Kidney epithelial cell (primary cell): Measurements from ENCODE around the gene EFNA1. TPM values are rescaled to one million over a fixed set of nuclear protein-coding genes. Genes with fewer than 3 reads are reported as not detected.

Experiments used
- DNase-seq: peaks from one replicate; pipeline ENCODE4 v3.0.0-alpha.2; 2010; ENCODE audit warnings: low read depth
- H3K27me3 ChIP-seq: 2 replicates; pipeline ENCODE4 v1.6.0; 2011; ENCODE audit warnings: low read length; ENCODE audit not compliant: control insufficient read depth, insufficient read depth
- H3K36me3 ChIP-seq: 2 replicates; pipeline ENCODE4 v1.5.1; 2011; ENCODE audit warnings: low read length; ENCODE audit not compliant: control insufficient read depth, insufficient read depth
- H3K4me3 ChIP-seq: 2 replicates; pipeline ENCODE4 v1.5.1; 2011; ENCODE audit warnings: low read depth, mild to moderate bottlenecking, control low read depth, low read length
- CTCF ChIP-seq: IDR thresholded peaks from 2 replicates; pipeline ENCODE4 v1.5.1; 2011; ENCODE audit warnings: mild to moderate bottlenecking, moderate library complexity, low read length, control low read depth, inconsistent platforms; ENCODE audit not compliant: insufficient read depth, poor library complexity, severe bottlenecking
- total RNA-seq: library from RNA; depleted of rRNA; stranded (reverse); fragments of >200 nt; gene quantifications from 2 replicates; pipeline ENCODE4 v1.2.3, GENCODE V29; 2015

EFNA1 gene
- total RNA-seq, 1 donor from 2014 or later: 126 TPM

GRCh38 chr1:155174324-155175280 lies 46.9 kb downstream of the EFNA1 start:
- DNase-seq: no peak
- Histone ChIP-seq H3K4me3 (peak overlapping the region; percentile 85), H3K36me3 (peaks cover 5% of the 10 kb centered on the region), H3K27me3 (no peaks in the 10 kb centered on the region)
- TF ChIP-seq CTCF: no peak

- DNase-seq: no peak
- Histone ChIP-seq H3K36me3 (peaks cover 8% of the 10 kb centered on the region), H3K27me3 (no peaks in the 10 kb centered on the region), H3K4me3 (peak overlapping the region; percentile 85)
- TF ChIP-seq CTCF: no peak
These were observed 47.7 kb downstream of the EFNA1 start for GRCh38 chr1:155175281-155175926.

GRCh38 chr1:155175927-155176371 lies 48.3 kb downstream of the EFNA1 start:
- Histone ChIP-seq H3K4me3 (no peak overlapping the region), H3K27me3 (no peaks in the 10 kb centered on the region), H3K36me3 (peaks cover 8% of the 10 kb centered on the region)
- TF ChIP-seq CTCF: peak; percentile 41
- no peak for DNase-seq

GRCh38 chr1:155176544-155177071 lies 48.9 kb downstream of the EFNA1 start:
- Histone ChIP-seq H3K27me3 (no peaks in the 10 kb centered on the region), H3K36me3 (peaks cover 8% of the 10 kb centered on the region), H3K4me3 (no peak overlapping the region)
- TF ChIP-seq CTCF: peak; percentile 91
- DNase-seq: no peak

- DNase-seq: no peak
- Histone ChIP-seq H3K27me3 (no peaks in the 10 kb centered on the region), H3K36me3 (peaks cover 10% of the 10 kb centered on the region), H3K4me3 (no peak overlapping the region)
- TF ChIP-seq CTCF: no peak
These were observed 49.7 kb downstream of the EFNA1 start for GRCh38 chr1:155177192-155177917.
